GM21717 (cell line): ENCODE data around the gene RNASEH2A.

Source experiments
- ATAC-seq: cut with Tn5 transposase; IDR thresholded peaks from one replicate; pipeline ENCODE4 v1.9.1; 2021; ENCODE audit warnings: mild to moderate bottlenecking, moderate library complexity; ENCODE audit not compliant: unreplicated experiment

The RNASEH2A gene

DNA sequence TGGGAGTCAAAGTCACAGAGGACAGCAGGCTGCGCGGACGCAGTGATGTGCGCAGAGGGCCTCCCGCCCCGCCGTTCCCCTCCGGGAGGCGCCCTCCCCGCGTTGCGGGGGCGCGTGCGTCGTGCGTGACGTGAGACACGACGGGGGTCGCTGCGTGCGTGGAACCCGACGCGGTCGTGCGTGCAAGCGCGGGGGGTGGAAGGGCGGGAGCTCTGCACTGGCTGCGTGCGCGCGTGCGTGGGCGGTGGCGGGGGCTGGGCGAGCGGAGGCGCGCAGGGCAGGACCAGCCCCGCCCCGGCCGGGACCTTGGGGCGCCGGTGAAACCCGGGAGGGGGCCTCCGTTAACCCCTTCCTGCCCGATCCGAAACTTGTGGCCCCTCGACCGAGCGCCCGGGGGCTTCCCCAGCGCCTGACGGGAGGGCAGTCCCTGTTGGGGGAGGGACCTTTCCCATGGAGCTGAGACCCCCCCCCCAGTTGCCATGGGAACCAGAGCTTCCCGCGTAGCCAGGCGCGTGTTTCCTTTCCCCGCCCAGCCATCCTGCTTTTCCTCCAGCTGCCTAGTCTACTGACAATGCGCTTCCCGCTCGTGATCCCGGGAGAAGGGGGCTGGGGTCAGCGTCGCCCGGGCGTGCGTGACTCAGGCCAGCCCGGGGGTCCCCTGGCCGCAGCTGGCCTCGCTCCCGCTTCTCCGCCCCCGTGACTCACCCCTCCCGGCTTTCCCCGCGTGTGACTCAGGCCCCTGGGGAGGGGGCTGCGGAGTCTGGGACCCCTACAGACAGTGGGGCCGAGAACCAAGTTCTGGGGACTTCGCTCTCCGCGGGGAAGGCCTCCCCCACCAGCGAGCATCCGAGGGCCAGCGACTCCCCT is 23.7 kb upstream of the RNASEH2A start:
- ATAC-seq, result peak; percentile 23

DNA sequence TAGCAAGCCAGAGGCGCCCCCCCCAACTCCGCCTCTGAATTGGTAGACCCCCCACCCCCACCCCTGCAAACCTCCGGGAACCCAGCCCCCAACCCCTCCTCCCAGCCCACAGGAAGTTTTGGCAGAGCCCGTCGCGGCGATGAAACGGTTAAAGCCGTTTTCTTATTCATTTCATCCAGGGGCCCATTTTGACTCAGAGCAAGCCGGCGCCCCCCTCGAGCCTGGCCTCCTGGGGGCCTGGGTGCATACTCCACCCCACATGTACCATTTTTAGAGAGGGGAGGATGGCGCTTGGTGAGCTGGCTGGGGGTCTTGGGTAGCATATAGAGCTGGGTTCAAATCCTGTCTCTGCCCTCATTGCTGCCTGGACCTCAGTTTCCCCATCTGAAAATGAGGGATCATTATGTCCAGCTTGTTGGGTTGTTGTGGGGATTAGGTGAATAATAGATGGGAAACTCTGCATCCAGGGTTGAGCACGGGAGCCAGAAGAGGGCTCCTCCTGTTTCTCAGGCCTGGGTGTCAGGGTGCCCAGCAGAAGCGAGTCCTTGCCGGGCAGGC is 23.0 kb upstream of the RNASEH2A start:
- ATAC-seq, result no peak

DNA sequence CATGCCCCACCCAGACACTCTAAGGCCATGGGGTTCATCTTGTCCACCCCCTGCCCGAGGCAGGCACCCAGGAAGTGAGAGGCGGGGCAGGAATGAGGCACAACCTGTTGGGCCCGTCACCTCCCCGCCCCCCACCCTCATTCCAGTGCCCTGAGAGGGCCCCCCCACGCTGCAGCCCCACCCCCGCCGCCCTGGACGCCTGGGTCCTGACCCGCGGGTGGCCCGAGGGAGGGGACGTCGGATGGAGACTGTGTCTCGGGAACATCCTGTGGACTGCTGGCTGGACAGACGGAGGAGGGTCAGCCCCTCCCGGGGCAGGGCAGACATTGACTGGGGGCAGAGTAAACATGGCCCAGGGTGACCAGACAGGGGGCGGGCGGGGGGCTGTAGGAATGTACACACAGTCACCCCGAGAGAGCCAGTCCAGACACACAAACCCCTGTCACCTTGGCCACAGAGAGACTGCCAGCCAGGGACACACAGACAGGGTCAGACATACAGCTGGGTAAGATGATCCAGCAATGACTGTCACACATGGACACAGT is 22.5 kb upstream of the RNASEH2A start:
- no peak for ATAC-seq

DNA sequence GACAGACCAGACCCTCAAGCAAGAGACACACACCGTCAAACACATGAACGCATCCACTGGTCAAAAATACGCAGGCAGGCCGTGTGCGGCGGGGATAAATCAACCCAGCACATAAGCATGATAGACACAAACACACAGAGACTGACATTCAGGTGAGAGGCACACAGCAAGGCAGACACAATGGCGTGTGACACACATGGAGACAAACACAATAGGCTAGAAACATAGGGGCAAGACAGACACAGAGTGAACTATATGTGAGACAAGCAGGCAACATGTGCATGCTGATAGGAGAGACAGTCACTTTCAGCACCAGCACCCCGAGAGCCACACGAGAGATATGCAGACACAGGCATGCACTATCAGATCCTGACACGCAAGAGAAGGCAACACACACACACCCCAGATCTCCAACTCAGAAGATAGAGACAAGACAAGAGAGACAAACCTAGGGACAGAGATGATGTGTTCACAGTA is 22.0 kb upstream of the RNASEH2A start:
- ATAC-seq, result no peak

DNA sequence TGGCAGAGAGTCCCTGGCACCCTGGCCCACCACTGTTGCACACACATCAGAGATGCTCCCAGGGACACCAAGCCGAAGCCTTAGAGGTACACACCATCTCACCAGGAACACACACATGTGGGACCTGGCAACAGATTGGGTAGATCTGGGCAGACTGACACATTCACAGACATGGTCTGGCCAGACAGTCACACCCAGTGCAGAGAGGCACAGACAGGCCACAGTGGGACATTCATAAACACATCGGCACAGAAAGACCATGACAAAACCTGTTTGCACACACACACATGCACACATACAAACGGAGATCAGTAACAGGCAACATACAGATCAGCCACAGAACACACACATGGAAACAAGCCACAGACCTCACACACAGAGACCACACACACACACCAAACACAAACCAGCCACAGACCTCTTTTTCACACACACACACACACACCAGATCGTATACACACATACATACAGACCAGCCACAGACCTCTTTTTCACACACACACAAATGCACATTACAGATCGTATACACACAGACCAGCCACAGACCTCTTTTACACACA is 21.4 kb upstream of the RNASEH2A start:
- ATAC-seq, result no peak

DNA sequence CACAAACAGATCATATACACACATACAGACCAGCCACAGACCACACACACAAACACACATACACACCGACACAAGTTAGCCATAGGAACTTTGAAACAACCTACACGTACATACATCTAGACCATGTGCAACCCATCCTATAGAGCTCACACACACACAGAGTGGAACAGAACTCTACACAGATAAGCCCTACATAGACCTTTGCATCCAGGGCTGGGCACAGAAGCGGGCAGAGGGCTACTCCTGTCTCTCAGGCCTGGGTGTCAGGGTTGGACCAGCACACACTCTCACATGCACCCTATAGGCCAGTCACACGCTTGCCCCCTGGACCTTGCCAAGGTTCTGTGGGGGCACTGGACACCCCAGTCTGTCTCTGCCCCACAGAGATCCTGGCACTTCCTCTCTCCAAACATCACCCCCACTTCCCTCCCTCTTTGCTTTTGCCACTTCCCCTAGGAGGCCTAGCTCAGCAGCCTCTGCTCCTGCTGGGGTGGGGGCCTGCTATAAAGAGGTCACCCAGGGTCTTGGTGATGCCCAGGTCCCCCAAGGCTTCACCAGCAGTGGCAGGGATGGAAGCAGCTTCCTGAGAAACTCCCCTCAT is 20.9 kb upstream of the RNASEH2A start:
- ATAC-seq, result no peak

DNA sequence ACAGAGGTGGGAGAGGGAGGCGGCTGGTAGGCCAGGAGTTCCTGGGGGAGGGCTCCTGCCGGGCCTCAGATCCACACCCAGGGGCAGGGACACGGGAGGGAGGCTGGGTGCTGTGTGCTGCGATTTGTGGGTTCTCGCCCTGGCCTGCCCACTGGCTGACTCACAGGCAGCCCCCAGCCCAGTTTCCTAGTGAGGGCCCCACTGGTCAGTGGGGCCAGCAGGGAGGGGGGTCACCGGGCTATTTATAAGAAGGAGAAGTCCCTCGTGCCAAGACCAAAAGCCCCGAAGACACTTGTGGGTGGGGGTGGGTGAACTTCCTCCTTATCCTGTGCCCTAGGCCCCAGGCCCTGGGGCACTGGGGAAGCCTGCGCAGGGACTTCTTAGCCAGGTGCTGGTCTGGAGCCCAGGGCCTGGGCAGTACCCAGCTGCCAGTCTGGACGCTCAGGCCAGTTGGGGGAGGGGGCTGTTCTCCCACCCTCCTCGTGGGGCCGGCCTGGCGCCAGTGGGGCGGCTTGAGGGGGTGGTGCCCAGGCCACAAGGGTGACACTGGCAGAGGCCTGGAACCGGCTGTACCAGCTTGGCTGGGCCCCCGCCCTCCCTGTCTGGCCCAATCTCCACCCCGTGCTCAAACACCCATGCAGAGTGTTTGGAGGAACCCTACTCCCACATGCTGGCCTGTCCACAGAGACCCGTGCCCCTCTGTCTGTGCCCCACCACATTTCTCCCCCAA is 20.1 kb upstream of the RNASEH2A start:
- no peak for ATAC-seq

DNA sequence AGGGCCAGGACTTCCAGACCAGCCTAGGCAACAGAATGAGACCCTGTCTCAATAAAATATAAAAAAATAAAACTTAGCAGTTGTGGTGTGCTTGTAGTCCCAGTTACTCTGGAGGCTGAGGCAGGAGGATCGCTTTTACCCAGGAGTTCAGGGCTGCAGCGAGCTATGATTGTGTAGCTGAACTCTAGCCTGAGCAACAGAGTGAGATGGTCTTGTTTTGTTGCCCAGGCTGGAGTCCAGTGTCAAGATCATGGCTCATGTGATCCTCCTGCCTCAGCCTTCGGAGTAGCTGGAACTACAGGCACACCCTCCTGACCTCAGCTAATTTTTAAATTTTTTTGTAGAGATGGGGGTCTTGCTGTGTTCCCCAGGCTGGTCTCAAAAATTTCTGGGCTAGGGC is 19.4 kb upstream of the RNASEH2A start:
- no peak for ATAC-seq

DNA sequence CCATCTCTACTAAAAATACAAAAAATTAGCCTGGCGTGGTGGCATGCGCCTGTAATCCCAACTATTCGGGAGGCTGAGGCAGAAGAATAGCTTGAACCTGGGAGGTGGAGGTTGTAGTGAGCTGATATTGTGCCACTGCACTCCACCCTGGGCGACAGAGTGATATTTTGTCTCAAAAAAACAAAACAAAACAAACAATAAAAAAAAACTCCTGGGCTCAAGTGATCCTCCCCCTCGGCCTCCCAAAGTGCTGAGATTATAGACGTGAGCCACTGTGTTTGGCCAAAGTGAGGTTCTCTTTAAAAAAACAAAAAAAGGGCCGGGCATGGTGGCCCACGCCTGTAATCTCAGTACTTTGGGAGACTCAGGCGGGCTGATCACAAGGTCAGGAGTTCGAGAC is 18.9 kb upstream of the RNASEH2A start:
- ATAC-seq, result no peak

DNA sequence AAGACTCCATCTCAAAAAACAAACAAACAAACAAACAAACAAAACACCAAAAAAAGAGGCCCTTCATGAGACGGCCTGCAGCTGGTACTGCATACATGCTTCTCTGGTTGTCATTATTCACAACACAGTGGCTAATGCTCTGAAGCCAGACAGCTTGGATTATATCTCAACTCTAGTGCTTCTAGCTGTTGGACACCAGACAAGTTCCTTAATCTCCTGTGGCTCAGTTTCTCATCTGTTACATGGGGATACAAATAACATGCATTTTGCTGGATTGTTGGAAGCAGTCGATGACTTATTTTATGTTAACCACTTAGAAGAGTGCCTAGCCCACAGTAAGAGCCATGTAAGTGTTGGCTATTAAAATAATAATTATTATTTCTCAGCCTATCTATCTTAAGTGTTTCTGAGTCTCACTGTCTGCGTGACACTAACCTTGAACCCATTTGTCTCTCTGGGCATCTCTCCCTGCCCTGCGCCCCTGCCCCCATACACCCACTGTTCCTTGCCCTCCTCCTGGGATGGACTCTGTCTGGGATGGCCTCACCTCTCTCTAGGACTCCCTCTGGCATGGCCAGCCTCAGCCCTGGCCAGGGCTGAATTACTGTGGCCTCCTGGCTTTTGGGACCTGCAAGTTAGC is 18.2 kb upstream of the RNASEH2A start:
- no peak for ATAC-seq

DNA sequence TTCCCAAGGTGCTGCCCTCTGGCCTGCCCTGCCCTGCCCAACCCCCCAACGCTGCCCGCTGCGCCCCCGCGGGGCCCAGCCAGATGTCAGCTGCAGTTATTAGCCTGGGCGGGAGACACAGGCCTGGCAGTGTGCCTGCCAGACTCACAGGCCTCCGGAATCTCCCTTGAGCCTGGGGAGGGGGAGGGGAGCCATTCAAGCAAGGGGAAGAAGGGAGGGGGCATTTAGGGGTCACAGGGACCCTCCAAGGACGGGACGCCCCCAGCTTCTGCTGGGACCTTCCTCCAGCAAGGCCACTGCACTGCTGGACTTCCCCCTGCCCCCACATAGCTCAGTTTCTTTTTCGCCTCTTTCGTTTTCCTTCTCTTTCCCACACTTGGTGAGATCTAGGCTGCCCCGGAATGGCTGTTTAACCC is 17.7 kb upstream of the RNASEH2A start:
- no peak for ATAC-seq

DNA sequence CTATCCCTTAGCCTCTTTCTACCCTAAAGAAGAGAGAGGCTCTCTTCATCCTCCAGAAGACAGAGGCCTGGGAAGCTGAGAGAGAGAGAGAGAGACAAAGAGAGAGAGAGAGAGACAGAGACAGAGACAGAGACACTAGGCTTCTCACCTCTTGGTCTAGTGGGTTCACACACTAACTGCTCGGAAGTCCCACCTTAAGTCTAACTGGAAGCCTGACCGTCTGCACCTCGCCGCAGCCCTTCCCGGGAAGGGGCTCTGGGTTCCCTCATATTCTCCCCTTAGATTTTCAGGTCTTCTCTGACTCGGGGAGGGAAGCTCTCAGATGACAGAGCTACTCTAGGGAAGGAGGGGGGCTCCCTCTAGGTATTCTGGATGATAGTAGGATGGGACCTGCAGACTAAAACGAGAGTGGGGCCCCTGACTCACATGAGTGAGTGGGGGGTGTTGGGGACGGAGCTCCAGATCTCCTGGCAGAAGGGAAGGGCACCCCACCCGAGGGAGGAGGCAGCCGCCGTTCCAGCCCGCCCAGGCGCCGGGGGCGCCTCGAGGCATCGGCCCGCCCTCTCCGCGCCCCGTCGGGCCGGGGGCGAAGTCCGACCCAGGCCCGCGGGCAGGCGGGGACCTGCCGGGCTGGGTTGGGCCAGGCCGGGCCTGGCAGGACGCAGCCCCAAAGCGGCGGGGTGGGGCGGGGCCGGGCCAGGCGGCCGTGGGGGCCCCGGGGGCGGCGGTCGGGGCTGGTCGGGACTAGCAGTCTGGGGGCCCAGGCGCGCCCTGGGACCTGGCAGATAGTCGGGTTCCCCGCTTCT is 17.1 kb upstream of the RNASEH2A start:
- ATAC-seq, result no peak

DNA sequence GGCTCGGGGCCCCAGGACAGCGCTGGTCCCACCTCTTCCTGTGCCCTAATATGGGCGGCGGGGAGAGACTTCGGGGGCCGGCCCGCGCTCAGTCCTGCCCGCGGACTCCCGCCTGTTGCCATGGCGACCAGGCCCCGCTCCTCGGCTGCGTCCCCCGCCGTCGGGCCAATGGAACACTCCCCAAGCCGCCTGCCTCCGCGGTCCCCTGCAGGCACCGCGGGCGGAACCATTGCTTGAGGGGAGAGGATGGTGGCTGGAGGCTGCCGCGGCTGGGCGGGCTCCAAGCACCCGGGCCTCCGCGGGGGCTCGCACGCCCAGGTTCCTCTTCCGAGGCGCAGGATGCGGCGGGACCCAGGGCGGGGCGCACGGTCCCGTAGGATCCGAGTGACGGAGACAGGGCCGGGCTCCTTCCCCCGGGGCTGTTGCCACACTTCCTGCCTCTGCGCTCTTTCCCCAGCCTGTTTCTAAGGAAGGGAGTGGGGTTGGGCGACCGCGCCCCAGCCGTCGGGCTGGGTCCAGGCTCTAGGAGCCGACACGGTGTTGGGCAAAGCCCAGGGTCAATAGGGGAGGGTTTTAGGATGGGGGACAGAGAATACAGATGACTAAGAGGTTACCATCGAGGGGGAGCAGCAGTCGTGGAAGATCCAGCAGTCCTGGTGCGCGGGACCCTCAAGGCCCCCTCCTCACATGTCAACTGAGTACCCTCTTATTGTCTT is 16.3 kb upstream of the RNASEH2A start:
- peak; percentile 31 for ATAC-seq

DNA sequence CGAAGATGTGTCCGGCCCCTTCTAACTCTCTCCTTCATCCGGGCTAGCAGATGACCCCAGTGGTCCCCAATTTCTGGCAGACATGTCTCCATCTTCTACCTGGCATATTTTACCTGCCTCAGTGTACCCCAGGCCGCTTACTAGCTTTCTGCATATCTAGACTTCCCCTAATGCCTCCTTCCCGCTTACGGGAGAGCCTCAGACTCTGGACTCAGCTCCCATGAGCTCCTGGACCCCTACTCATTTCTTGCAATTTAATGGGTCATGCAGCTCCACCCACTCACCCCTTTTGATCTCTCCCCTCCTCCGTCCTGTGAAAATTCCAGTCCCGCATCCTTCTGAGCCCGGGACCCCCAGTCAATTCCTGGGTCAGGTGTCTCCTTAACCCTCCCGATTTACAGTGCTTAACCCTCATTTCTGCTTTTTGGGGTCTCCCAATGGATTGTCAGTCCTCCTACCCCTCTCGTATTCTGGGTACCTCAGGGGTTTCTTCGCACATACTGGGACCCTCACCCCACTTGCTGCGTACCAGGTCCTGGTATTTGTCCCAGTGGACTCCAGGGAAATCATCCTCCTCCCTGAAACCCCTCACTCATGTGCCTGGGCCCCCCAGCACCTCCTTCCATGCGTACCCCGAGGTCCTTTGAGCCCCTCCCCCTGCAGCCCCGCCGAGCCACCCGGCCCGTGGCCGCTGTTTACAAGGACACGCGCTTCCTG is 15.6 kb upstream of the RNASEH2A start:
- ATAC-seq, result no peak

DNA sequence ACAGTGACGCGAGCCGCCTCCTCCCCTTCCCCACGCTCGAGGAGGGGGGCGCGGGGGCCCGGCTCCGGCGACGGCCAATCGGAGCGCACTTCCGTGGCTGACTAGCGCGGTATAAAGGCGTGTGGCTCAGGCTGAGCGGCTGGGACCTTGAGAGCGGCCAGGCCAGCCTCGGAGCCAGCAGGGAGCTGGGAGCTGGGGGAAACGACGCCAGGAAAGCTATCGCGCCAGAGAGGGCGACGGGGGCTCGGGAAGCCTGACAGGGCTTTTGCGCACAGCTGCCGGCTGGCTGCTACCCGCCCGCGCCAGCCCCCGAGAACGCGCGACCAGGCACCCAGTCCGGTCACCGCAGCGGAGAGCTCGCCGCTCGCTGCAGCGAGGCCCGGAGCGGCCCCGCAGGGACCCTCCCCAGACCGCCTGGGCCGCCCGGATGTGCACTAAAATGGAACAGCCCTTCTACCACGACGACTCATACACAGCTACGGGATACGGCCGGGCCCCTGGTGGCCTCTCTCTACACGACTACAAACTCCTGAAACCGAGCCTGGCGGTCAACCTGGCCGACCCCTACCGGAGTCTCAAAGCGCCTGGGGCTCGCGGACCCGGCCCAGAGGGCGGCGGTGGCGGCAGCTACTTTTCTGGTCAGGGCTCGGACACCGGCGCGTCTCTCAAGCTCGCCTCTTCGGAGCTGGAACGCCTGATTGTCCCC is 14.9 kb upstream of the RNASEH2A start, which contains the start of gene JUNB:
Gene JUNB, plus strand, starts transcription at position 142 of the 706 bp plus-strand sequence. Its CDS starts 286 bp downstream, at position 428.
- ATAC-seq, result no peak

DNA sequence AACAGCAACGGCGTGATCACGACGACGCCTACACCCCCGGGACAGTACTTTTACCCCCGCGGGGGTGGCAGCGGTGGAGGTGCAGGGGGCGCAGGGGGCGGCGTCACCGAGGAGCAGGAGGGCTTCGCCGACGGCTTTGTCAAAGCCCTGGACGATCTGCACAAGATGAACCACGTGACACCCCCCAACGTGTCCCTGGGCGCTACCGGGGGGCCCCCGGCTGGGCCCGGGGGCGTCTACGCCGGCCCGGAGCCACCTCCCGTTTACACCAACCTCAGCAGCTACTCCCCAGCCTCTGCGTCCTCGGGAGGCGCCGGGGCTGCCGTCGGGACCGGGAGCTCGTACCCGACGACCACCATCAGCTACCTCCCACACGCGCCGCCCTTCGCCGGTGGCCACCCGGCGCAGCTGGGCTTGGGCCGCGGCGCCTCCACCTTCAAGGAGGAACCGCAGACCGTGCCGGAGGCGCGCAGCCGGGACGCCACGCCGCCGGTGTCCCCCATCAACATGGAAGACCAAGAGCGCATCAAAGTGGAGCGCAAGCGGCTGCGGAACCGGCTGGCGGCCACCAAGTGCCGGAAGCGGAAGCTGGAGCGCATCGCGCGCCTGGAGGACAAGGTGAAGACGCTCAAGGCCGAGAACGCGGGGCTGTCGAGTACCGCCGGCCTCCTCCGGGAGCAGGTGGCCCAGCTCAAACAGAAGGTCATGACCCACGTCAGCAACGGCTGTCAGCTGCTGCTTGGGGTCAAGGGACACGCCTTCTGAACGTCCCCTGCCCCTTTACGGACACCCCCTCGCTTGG is 14.1 kb upstream of the RNASEH2A start:
- ATAC-seq, result no peak

DNA sequence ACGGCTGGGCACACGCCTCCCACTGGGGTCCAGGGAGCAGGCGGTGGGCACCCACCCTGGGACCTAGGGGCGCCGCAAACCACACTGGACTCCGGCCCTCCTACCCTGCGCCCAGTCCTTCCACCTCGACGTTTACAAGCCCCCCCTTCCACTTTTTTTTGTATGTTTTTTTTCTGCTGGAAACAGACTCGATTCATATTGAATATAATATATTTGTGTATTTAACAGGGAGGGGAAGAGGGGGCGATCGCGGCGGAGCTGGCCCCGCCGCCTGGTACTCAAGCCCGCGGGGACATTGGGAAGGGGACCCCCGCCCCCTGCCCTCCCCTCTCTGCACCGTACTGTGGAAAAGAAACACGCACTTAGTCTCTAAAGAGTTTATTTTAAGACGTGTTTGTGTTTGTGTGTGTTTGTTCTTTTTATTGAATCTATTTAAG is 13.5 kb upstream of the RNASEH2A start:
- ATAC-seq, result no peak
